Hippocampal formation (tissue), 2 donors: Measurements from ENCODE around the gene SLC13A4.
"Not testable (repeated sequence)": the region's sequence is repeated elsewhere in the genome, so short reads cannot be mapped to it uniquely, and the experiment has no call there.

Experiments
- DNase-seq, 2 donors: peaks; one replicate each; lab custom pipeline; 2025; lab: John Stamatoyannopoulos, UW

The SLC13A4 gene

GRCh38 chr7:135692055-135692454 lies 35.9 kb downstream of the SLC13A4 start:
- no peak for DNase-seq

DNA sequence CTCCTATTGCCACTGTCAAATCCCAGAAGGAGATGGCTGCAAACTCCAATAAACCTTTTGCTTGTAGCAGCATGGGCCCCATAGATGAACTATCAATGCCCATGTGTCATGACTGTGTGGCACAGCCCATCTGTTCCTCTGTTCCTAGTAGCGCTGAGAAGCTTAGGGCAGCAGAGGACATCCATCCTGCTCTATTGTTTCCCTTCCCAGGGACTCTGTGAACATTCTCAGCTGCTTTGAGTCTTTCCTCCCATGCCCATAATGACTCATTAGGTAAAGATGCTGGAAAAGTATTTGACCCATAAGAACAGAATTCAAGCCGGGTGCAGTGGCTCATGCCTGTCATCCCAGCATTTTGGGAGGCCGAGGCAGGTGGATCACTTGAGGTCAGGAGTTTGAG lies 37.4 kb downstream of the SLC13A4 start:
- no peak for DNase-seq

GRCh38 chr7:135687466-135687865 lies 40.5 kb downstream of the SLC13A4 start:
- DNase-seq = no peak

- no peak for DNase-seq
These were observed 42.5 kb downstream of the SLC13A4 start for GRCh38 chr7:135685306-135686084.

DNA sequence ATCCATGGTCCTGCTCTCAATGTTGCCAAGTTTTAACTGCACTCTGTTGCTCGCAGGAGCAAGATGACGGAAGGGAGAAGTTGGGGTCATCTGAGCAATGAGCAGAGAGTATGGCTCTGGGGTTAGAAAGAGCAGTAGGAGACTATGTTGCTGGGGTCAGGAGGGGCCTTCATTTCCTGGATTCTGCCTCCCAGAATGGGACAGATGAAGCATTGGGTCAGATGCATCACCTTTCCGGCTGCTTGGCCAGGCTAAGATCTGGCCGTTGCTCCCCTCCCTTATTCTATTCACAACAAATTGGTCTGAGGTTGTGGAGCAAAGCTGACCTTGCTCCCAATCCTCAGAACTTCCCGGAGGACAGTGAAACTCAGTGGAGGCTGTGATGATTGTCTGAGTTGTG lies 43.3 kb downstream of the SLC13A4 start:
- DNase-seq = no peak

- no peak for DNase-seq
These were observed 43.9 kb downstream of the SLC13A4 start for GRCh38 chr7:135684136-135684535.

DNA sequence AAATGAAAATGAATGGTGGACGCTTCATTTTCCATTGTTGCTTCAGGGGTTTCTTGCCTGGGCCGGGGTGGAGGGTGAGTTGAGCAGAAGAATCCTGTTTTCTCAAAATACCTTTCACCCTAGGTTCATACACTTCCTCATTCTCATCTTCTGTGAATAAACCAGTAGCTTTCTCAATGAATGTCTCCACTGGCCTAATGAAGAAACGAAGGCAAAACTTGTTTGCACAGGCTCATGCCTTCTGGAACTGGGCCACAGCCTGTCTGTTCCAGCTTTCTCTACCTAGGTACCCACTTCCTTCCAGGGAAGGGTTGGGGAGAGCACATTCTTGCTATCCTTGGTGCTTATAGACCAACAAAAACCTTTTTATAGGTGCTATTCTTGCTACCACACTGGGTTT lies 44.4 kb downstream of the SLC13A4 start:
- no peak for DNase-seq

DNA sequence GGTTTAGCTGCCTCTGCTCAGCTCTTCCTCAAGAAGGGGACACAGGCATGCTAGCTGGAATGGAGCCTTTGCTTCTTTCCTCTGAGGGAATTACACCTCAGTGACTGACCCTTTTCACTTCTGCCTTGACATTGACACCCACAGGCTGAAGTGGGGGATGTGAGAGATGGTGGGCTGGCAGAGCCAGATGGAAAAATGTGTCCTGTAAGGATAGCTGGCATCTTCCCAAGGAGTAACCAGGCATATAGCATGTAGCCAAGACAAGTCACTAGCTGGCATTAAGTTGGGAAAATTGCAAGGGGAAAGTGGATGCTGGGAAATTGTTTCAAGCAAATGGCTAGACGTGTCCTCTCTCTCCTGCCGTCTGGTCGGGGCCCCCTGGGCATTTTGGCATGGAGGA lies 45.8 kb downstream of the SLC13A4 start:
- DNase-seq = no peak

DNA sequence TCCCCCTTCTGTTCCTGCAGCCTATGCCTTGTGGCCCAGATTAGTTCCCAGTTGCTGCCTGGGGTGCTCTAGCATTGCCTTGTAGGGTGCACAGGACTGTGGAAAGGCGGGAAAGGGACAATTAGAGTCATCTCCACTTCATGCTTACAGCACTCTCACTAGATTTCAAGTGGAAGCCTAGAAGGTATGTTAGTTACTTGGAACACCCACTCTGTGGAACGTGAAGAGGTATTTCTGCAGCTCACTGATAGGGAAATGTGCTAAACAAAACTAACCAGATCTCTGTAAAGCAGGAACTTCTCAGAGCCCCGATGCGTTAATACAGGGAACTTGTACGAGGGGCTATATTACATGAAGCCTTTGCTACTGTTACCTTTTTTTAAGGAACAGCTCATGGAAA lies 46.2 kb downstream of the SLC13A4 start:
- no peak for DNase-seq

DNA sequence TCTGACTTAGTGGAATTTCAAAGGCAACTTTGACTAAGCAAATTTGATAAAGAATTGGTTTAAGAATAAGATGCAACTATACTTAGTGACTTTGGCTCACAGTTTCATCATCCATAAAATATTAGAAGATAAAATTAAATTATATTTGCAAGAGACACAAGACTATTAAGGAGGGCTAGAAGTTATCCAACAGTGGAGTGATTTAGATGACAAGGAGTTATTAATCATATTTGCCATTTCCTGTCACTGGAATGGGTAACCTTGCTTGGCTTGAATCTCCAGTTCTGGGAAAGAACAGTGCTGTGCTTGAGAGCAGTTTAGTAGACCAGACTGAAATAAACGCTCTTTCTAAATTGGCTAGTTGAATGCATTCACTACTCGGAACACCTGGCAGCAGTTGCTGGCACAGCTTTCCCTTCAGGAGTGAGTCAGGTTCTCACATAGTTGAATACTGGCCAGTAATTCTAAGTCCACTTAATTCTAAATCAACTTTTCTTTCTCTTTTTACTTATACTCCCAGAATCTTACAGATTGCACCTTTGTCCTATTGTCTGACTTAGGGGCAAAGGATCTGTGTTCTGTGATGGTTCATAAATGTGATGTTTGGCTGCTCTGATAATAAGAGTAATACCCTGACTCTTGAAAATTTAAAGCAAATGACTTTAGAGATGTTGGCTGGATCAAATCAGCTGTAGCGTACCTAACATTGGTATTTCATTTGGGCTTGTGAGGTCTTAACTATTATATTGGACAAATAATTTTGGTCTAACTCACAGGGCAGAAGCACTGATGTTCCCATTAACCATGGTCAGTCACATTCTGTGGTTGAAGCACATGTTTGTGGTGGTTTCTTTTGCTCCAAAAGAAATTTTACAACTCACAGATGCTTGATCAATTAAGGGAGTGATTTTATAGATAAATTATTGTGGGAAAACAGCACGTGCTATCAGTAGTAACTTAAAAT lies 49.1 kb downstream of the SLC13A4 start:
- DNase-seq = no peak

- DNase-seq = no peak
These were observed 54.7 kb downstream of the SLC13A4 start for GRCh38 chr7:135673360-135673706.

GRCh38 chr7:135672560-135673359 lies 55.2 kb downstream of the SLC13A4 start:
- peak in 1 of 2 donors; percentile 51 for DNase-seq

DNA sequence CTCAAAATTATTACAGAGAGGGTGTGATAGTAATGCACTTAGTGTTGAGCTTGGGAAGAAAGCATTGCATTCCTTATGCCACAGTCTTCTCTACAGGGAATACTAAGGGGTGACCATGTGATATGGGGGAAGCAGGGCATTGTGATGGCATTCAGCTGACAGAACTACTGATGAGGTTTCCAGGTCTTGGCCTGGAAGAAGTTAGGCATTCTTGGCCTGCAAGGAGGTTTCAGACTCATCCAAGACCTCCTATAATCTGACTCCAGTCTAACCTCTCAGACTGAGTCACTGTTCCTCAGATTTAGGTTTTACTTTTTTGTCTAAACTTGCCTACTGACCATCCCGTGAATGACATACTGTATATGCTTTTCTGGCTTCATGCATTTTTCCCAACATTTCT lies 57.8 kb downstream of the SLC13A4 start:
- no peak for DNase-seq

GRCh38 chr7:135669774-135670173 lies 58.2 kb downstream of the SLC13A4 start:
- DNase-seq = no peak

- not testable (repeated sequence) for DNase-seq
These were observed 59.1 kb downstream of the SLC13A4 start for GRCh38 chr7:135668852-135669395.

DNA sequence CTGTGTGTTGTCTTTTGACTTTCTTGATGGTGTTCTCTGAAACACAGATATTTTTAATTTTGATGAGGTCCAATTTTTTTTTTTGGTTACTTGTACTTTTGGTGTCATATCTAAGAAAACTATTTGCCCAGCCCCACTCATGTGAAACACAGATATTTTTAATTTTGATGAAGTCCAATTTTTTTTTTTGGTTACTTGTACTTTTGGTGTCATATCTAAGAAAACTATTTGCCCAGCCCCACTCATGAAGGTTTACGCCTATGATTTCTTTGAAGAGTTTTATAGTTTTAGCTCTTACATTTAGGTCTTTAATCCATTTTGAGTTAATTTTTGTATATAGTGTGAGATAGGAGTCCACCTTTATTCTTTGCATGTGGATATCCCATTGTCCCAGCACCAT lies 60.4 kb downstream of the SLC13A4 start:
- DNase-seq = not testable (repeated sequence)

DNA sequence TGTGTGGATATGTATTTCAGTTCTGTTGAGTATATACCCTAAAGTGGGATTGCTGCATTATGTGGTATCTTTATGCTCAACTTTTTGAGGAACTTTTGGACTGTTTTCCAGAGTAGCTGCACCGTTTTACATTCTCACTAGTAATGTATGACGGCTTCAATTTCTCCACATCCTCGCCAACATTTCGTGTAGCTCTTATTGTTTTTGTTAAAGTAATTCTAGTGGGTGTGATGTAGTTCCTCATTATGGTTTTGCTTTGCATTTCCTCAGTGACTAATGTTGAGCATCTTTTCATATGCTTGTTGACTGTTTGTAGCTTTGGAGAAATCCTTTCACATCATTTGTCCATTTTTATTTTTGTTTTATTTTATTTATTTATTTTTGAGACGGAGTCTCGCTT lies 61.1 kb downstream of the SLC13A4 start:
- DNase-seq = no peak

- DNase-seq = no peak
These were observed 61.8 kb downstream of the SLC13A4 start for GRCh38 chr7:135666156-135666555.

GRCh38 chr7:135665042-135665441 lies 62.9 kb downstream of the SLC13A4 start:
- no peak for DNase-seq

DNA sequence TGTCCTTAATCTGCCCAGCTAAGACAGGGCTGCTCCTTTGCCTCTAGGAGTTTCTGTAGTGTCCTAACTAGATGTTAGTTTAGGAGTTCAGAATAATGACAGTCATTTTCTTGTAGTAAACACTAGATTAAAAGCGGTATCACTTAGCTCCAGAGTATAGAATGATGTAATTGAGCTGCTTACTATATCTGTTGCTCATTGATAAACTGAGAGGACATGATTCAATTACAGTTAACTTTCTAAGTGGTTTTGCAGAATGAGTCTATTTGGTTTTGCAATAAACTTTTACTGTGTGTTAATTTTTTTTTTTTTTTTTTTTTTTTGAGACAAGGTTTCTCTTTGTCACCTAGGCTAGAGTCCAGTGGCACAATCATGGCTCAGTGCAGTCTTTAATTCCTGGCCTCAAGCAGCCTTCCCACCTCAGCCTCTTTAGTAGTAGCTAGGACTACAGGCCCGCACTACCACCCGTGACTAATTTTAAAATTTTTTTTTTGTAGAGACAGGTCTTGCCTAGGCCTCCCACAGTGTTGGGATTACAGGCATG lies 63.9 kb downstream of the SLC13A4 start:
- DNase-seq = no peak

DNA sequence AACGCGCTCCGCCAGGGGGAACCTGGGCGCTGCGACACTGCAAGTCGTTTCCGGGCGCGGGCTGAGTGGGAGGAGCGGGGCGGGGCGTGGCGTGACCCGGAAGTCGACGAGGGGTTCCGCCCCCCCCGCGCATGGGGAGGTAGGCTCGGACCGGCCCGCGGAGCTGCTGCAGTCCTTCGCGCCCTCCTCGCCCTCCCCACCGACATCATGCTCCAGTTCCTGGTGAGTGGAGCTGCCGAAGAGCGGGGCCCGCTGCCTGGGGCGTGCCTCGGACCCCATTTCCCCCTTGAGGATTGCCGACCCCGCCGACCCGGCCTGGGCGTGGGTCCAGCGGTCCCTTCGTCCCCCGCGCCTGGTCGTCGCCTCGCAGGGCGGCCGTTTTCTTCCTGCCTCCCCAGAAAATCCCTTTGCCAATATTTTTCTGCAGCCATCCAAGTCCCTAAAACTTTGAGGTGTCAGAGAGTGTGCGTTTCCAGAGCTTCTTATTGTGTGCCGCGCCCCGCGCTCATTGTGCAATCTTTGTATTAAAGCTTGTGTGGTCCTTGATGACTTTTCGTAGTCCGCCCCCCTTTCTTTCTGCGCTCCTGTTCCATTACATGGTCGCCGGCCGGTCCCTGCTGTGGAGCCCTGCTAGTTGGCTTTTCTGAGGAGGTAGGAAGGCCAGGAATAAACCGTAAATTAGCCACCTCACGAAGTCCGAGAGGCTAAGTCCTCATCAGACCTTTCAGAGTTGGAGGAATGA lies 65.4 kb downstream of the SLC13A4 start, which contains the start of gene STMP1:
TSS of gene STMP1 (plus strand) at position 142 of the 742 bp plus-strand sequence.
- DNase-seq = peak; percentile 87 to 91
